Endometrium (tissue), 2 donors: ENCODE results near the gene HMCN1.

Experiments
- FAIRE-seq: peaks from 2 replicates; lab custom pipeline; 2012; peaks lifted over from hg19 to GRCh38; lab: Jason Lieb, UNC
- donor health status: control.
- donor health status: control.

Gene HMCN1

GRCh38 chr1:185969524-185969991, 235.4 kb downstream of the HMCN1 start:
- FAIRE-seq = no peak

- FAIRE-seq = no peak
Observed at GRCh38 chr1:185971688-185972087, 237.5 kb downstream of the HMCN1 start.

GRCh38 chr1:185972096-185972850, 238.1 kb downstream of the HMCN1 start:
- FAIRE-seq = no peak

- no peak for FAIRE-seq
Observed at GRCh38 chr1:185973645-185974044, 239.5 kb downstream of the HMCN1 start.

- FAIRE-seq = no peak
Observed at GRCh38 chr1:185974367-185975170, 240.4 kb downstream of the HMCN1 start.

GRCh38 chr1:185980891-185981290, 246.7 kb downstream of the HMCN1 start:
- FAIRE-seq = no peak

GRCh38 chr1:185984113-185984836, 250.1 kb downstream of the HMCN1 start:
- no peak for FAIRE-seq

GRCh38 chr1:185987611-185988321, 253.6 kb downstream of the HMCN1 start:
- no peak for FAIRE-seq

- FAIRE-seq = no peak
Observed at GRCh38 chr1:185990565-185990964, 256.4 kb downstream of the HMCN1 start.

GRCh38 chr1:185991266-185991665, 257.1 kb downstream of the HMCN1 start:
- FAIRE-seq = no peak

GRCh38 chr1:185996211-185996610, 262.0 kb downstream of the HMCN1 start:
- no peak for FAIRE-seq

GRCh38 chr1:185998391-185998790, 264.2 kb downstream of the HMCN1 start:
- no peak for FAIRE-seq

- FAIRE-seq = no peak
Observed at GRCh38 chr1:186002406-186002805, 268.2 kb downstream of the HMCN1 start.

- FAIRE-seq = no peak
Observed at GRCh38 chr1:186009039-186009737, 275.0 kb downstream of the HMCN1 start.

- no peak for FAIRE-seq
Observed at GRCh38 chr1:186014370-186015037, 280.3 kb downstream of the HMCN1 start.

- FAIRE-seq = no peak
Observed at GRCh38 chr1:186016856-186017255, 282.7 kb downstream of the HMCN1 start.

- no peak for FAIRE-seq
Observed at GRCh38 chr1:186022184-186022583, 288.0 kb downstream of the HMCN1 start.

GRCh38 chr1:186026946-186027345, 292.8 kb downstream of the HMCN1 start:
- FAIRE-seq = no peak

GRCh38 chr1:186027621-186028020, 293.4 kb downstream of the HMCN1 start:
- no peak for FAIRE-seq

- no peak for FAIRE-seq
Observed at GRCh38 chr1:186030453-186030852, 296.3 kb downstream of the HMCN1 start.

- peak; percentile 72 for FAIRE-seq
Observed at GRCh38 chr1:186033847-186034271, 299.7 kb downstream of the HMCN1 start.
